SW 1271 (cell line): ENCODE measurements around the gene PARP9.

Experiments
- DNase-seq, 2 experiments: peaks; one replicate each; lab custom pipeline; 2025; lab: John Stamatoyannopoulos, UW

PARP9 gene

GRCh38 chr3:122484985-122485384 is 79.1 kb downstream of the PARP9 start:
- DNase-seq = peak in 1 of 2 experiments; percentile 26

- no peak for DNase-seq
Measured at GRCh38 chr3:122481390-122481789, 82.7 kb downstream of the PARP9 start.
